GM19463 (cell line): ENCODE data around the gene KAT2A.
"Not testable (repeated sequence)": the region's sequence is repeated elsewhere in the genome, so short reads cannot be mapped to it uniquely, and the experiment has no call there.

Experiments
- ATAC-seq: cut with Tn5 transposase; IDR thresholded peaks from one replicate; pipeline ENCODE4 v1.9.1; 2021; ENCODE audit warnings: mild to moderate bottlenecking, moderate library complexity; ENCODE audit not compliant: unreplicated experiment

KAT2A gene

DNA sequence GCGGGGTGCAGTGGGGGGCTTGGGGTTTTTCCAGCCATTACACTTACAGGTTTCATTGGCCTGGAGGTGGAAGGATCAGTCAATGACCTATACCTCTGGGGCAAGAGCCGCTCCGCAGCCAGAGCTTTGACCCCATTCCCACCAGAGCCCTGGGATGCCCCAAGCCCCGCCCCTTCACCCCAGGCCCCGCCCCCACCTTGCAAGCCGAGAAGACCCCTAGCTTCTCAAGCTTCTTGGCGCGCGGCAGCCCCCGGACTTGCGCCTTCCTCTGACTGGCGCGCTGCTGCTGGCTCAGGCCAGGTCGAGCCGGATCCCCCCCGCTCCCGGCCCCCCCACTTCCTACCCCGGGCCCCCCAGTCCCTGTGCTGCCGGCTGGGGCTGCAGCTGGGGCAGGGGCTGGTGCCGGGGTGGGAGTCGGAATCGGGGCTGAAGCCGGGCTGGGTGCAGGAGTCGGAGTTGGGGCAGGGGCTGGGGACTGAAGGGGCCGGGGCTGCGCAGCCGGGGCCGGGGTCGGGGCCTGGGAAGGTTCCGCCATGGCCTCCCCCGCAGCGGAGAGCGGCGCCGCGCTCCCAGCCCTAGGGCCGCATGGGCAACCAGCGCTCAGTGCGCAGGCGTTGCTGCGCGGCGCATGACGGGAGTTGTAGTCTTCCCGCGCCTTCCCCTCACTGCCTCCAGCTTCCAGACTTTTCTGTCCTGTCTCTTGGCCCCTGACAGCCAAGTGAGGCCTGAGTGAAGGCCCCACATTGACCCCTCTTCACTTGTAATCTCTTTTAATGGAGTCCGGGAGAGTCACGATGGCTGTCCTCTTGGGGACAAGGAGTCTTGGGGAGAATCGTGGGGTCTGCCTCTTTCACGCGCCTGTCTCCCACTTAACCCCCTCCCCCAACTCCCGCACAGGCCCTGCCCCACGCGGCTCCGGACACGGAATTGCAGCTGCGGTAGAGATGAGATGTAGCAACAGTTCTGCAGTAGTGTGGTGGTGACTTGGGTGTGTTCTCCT, at the start of gene KAT2A:
TSS of gene KAT2A (minus strand) at position 598 of the 1,000 bp plus-strand sequence. CDS start at position 535, 63 bp downstream.
- peak; percentile 84 for ATAC-seq

DNA sequence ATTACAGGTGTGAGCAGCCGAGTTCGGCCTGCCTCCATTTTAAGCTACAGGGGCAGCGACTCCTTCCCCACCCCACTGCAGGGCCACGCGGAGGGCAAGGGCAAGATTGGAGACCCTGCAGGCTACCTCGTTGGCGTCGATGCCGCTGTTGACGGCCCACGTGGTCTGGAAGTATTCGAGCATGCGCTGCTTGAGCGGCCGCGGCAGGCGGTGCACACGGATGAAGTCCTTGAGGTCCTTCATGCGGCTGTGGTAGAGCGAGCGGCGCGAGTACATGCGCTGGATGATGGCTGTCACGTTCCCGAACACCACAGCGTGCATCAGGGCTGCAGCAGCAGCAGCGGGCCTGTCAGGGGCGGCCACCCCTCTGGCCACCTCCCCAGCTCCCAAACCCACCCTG, 48.2 kb upstream of the KAT2A start:
- ATAC-seq = no peak

DNA sequence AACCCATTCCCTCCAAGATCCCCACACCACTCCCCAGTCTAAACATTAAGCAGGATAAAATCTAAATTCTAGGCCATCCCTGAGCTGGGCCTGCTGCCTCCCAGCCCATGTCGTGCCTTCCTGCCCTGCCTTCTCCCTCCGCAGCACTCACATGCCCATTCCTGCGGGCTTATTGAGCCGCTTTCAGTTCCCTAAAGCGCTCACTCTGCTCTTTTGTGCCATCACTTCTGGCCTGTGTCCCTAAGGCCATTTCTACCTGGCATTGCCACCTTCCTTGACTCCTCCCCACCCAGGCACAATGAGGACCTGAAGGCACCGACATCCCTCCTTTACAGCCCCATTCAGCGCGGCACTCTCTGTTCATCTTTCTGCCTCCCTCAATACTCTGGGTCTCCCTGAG, 46.6 kb upstream of the KAT2A start:
- ATAC-seq = no peak

DNA sequence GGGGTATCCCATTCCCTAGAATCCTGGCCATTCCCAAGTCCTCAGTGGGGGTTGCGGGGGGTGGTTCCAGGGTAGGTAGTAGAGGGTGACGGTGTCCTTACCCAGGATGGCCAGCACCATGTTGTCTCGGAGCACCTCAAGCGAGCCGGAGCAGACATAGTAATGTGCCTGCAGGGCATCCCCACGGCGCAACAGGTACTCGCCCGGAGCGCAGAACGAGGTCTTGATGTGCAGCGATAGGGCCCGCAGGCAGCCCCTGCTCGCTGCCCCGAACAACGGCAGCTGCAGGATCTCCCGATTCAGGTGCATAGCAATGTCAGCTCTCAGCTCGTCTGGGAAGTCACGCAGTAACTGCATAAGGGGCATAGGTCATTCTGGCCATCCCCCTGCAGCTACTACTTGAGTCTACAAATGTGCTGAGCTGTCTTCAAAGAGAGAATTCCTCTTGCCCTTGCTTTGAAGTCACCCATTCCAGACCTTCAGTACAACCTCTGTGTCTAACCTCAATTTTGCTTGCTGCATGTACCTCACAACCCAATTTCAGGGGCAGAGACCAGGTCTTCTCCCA, 45.1 kb upstream of the KAT2A start:
- no peak for ATAC-seq

DNA sequence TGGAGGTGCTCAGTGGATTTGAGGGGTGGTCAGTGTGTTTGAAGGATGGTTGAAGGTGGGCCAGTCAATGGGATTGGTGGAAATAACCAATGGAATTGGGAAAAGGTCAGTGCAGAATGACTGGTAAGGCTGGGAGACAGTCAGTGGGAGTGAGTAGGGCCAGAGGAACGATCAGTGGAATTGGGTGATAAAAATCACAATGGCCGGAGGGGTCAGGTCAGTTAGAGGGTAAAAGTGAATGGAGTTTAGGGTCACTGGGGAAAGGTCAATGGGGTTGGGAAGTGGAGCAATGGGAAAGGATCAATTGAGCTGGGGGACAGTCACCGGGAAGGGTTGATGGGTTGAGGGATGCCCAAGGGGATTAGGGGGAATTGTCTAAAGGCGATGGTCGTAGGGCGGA, 44.6 kb upstream of the KAT2A start:
- no peak for ATAC-seq

DNA sequence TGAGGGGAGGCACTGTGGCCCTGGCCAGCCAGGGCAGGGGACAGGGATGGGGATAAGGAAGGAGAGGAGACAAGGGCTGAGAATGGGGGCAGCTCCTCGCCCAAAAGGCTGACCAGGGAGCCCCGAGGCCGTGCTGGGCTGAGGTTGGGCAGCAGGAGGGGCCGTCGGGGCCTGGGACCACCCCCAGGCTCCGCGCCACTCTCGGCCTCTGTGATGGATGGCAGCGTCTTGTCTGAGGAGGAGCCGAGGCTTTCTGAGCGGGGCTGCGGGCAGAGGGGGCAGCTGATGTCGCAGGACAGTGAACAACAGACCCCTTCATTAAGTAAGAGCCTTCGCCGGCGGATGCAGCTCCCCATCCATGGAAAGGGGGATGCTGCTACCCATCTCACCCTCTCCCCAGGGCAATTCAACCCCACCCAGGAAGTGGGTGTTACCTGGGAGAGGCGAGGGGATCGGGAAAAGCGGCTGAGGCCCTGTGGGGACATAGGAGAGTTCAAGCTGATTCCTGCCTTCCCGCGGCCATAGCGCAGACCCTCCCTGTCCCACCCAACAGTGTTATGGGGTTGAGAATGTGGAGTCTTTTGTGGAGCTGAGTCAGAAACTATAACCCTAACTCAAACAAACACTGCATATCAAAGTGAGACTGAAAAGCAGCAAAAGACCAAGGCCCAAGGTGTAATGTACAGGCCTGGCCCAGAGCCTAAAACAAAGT, 42.7 kb upstream of the KAT2A start:
- ATAC-seq = no peak

DNA sequence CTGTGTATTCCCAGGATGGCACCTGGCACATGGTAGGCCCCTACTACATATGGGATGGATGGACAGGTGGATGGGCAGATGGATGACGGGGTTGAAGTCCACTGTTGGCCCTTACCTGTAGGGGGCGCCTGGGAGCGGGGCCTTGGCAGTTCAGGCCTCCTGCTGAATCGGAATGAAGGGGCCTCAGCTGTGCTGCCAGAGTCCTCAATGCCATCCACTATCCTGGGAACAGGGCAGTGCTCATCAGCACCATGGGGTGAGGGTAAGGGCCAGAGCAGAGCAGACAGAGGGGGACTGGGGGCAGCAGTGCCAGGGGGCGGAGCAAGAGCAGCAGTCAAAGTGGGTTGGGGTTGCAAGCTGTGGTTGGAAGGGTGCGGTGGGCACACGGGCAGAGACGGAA, 41.9 kb upstream of the KAT2A start:
- no peak for ATAC-seq

DNA sequence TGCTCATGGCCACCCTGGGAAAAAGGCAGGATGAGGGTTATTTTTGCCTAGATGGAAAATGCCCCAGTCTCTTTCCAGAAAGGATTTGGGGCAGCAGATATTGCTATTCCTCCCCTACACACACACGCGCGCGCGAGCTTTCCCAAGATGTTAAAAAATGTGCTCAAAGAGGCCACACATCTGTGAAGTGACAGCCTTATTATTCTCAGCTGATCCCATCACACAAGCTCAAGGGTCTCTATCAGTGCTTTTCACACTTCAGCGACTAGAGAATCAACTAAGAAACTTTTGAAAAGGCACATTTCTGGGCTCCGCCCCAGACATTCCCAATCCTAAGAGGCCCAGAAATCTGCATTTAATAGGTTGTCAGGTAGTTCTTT, 39.4 kb upstream of the KAT2A start:
- ATAC-seq = no peak

DNA sequence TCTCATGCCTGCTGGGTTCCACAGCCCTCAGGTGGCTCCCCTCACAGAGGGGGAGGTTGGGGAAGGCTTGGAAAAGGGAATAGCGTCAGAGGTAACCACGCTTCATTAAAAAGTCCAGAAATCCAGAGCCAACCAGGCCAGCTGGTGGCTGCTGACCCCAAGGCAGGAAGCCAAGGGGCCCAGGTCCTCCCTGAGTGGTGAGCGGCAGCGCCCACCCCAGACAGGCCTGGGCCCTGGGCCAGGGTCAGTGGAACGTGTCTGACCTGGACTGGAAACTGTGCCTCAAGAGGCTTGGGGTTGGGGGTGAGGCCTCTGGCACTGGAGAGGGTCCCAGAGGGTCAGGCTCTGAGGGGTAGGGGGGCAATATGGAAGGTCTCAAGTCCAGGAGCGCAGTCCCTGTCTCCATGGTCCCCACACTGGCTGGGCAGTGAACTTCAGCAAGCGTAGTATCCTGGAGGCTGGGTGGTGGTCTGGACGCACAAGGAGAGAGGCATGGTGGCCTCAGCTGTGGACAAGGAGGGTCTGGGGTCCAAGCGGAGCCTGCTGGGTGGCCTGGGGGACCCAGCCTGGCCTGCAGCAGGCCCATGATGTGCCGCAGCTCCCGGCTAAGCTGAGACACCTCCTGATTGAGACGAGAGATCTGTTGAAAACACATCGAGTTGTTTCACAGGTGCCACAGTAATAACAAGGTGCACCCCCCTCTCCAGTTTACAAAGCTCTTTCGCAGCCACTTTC, 38.8 kb upstream of the KAT2A start:
- no peak for ATAC-seq

DNA sequence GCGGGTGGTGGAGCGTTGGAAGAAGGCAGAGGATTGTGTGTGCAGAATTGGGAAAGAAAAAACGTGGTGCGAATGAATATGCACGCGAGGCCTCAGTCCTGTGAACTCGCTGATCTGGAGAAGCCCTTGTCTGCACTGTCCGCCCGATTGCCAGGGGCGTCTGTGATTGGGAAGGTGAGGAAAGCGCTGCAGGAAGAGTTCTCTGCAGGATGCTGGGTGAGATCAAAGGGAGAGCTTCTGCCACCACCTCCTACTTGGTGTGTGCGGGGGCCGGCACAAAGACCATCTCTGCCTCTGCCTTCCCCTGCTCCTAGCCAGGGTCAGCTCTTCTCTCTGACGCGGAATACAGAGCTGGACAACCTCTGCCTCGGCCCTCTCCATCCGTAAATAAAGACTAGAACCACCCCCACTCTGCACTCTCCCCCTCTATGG, 34.5 kb upstream of the KAT2A start:
- ATAC-seq = no peak

DNA sequence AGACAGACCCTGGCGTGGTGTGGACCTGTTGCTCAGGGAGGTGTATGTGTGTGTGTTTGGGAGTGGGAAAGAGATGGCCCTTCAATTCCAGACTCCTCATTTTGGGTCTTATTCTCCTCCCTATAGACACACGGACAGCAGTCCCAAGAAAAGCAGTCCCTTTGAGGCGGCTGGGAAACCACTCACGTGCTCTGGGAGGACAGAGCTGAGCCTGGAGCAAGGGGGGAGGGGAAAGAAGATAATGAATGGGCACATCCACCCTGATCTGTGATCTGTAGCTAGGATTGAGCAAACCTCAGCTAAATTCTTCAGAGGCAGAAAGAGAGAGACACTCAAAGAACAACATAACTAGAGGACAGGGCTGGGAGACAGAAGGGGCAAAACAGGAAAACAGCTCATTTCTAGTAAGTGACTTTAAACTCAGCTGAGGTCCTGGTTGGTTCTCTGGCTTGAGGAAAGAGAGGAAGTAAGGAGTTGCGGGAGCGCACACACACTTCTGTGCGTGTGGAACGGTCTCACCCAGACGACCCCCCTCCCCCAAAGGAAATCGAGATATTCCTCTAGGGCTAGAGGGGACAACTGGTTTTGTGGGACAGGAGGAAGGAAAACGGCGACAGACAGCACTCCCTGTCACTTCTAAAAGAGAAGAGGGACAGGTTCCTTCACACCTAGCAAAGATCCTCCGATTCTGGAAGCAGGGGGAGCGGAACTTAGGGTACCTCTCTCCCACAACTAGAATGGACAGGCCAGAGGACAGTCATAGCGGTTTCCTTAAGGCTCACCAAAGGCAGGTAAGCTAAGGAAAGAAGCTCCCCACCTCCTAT, 33.0 kb upstream of the KAT2A start:
- ATAC-seq = no peak

DNA sequence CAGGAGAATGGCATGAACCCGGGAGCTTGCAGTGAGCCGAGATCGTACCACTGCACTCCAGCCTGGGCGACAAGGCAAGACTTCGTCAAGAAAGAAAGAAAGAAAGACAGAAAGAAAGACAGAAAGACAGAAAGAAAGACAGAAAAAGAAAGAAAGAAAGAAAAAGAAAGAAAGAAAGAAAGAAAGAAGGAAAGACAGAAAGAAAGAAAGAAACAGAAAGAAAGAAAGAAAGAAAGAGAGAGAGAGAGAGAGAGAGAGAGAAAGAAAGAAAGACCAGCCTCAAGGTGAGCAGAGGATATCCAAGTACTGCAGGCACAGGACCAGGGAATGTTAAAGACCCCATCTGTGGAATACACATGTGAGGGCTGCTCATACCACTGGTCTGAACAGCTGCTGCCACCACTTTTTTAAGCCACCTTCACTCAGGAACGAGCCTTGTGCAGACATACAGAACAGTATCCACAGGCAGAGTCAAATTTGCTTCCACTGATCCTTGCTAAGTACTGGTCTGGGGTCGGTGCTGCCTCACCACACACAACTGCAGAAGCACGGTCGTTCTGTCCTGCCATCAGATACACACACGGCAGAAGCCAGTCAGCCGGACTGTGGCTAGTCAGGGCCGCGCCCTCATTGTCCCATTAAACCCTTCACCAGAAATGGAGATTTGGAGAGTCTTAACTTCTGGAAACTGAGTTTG, 25.9 kb upstream of the KAT2A start:
- ATAC-seq = no peak

DNA sequence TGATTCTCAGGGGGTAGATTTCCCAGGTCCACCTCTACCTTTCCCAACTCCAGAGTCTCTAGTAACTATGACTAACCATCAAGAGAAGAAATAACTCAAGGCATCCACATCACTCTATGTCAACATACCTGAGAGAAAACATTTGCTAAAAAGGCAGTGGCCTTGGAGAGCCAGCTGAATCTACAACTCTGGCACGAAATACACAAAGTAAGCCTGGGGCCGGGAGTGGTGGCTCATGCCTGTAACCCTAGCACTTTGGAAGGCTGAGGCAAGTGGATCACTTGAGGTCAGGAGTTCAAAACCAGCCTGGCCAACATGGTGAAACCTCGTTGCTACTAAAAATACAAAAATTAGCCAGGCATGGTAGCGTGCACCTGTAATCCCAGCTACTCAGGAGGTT, 22.0 kb upstream of the KAT2A start:
- ATAC-seq = not testable (repeated sequence)

DNA sequence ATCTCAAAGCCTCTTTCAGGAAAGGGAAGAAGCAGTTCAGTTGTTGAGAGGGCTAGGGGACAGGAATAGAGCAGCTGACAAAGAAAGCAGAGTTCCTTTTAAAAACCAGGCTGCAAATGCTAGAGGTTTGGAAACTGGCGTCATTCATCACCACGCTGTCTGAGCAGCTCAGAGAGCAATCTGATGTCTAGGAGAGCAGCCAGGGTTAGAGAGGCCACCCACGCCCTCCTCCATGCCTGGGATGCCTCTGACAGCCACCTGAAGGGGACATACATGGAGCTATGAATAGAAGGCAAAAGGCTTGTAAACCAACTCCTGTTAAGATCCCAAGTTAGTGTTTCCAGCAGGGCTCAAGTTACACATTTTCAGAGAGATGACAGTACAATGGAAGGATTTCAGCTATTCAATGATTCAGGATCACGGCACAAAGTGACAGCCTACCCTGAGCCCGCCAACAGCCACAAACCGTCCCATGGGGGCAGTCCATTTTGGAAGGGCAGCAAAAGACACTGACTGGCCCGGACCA, 21.3 kb upstream of the KAT2A start:
- no peak for ATAC-seq

DNA sequence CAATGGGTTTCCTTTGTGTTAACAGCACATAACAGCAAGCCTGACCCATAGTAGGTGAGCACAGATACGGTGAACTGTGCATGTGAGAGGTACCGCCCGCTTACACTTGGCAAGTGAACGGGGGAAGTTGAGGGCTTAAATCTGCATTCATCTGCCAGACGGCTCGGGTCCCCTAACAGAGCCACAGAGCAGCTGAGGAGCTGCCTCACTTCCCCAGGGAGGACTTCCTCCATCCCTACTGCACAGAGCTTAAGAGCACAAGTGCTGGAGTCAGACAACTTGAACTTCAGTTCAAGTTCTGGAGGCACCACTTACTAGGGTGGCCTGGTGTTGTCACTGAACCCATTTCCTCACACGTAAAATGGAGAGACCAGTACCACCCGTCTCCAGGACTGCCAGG, 20.2 kb upstream of the KAT2A start:
- no peak for ATAC-seq

DNA sequence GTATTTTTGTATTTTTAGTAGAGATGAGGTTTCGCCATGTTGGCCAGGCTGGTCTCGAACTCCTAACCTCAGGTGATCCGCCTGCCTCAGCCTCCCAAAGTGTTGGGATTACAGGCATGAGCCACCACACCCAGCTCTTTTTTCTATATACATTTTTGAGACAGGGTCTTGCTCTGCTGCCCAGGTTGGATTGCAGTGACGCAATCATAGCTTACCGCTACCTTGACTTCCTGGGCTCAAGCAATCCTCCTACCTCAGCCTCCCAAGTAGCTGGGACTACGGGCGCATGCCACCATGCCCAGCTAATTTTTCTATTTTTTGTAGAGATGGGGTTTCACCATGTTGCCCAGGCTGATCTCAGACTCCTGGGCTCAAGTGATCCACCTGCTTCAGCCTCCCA, 19.5 kb upstream of the KAT2A start:
- not testable (repeated sequence) for ATAC-seq

DNA sequence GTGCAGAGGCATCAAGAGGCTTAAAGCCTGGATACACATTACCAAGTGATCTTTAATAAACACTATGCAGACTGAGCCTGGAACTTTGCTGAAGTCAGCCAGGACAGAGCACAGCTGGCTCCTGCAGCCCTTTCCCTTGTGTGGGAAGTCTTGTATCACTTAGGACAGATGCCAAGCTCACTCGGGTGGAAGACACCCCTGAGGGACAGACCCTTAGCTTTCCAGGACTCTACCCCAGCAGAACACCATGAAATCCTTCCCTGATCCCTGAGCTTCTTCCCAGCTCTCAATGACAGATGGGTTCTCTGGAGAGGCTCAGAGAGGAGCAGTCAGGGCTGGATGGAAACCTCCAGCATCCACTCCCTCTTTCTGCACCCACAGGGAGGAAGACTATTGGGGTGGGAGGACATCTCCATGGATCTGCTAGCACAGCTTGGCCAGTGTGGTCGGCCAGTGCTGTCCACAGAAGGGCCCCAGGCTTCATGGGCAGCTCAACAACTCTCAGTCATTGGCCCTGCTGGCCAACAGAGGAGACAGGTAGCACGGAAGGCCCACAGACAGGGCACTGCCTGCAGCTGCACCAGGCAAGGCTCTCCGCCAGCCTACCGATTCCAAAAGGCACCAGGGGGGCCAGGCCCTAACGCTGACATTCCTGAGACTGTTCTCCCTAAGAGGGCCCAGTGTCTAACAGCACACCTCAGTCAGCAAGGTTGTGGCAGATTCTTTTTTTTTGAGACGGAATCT, 17.8 kb upstream of the KAT2A start:
- no peak for ATAC-seq

DNA sequence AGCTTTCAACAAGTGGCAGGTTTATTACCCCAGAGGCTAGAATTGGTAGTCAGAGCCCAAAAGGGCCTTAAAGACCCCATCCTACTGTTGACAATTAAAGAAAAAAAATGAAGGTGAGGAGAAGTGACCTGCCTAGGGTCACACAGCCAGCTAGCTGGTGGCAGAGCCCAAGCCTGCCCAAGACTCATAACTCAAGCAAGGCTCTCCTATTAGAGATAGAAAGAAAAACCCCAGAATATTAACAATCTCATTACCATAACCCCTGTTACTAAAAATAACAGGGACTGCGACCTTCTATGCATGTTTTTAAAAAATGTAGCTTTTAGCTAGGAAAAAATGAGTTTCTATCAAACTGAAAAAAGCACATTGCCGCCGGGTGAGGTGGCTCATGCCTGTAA, 15.5 kb upstream of the KAT2A start:
- ATAC-seq = no peak
